NCI-H1417 (cell line): ENCODE results near the gene ZNF641.

Experiments
- DNase-seq, 3 experiments: peaks; one replicate each; lab custom pipeline; 2025; lab: John Stamatoyannopoulos, UW

The ZNF641 gene

GRCh38 chr12:48350249-48351021 is at the start of gene ZNF641:
Gene ZNF641, minus strand, starts transcription at chr12:48350919. Its CDS starts 2,829 bp downstream, at chr12:48348090.
- peak; percentile 81 to 91 (median 89) for DNase-seq

GRCh38 chr12:48390026-48390425 is 39.3 kb upstream of the ZNF641 start:
- no peak for DNase-seq

- no peak for DNase-seq
Observed at GRCh38 chr12:48389409-48389808, 38.7 kb upstream of the ZNF641 start.

GRCh38 chr12:48388938-48389337 is 38.2 kb upstream of the ZNF641 start:
- DNase-seq = no peak

GRCh38 chr12:48388460-48388859 is 37.7 kb upstream of the ZNF641 start:
- no peak for DNase-seq

GRCh38 chr12:48380596-48380995 is 29.9 kb upstream of the ZNF641 start:
- DNase-seq = no peak

- DNase-seq = no peak
Observed at GRCh38 chr12:48379794-48380193, 29.1 kb upstream of the ZNF641 start.

GRCh38 chr12:48377646-48378045 is 26.9 kb upstream of the ZNF641 start:
- no peak for DNase-seq

GRCh38 chr12:48374164-48374563 is 23.4 kb upstream of the ZNF641 start:
- DNase-seq = no peak

- no peak for DNase-seq
Observed at GRCh38 chr12:48366131-48366530, 15.4 kb upstream of the ZNF641 start.

GRCh38 chr12:48361664-48362339 is 11.1 kb upstream of the ZNF641 start:
- DNase-seq = no peak

GRCh38 chr12:48358937-48359513 is 8.3 kb upstream of the ZNF641 start:
- DNase-seq = no peak

GRCh38 chr12:48356041-48356768 is 5.5 kb upstream of the ZNF641 start:
- DNase-seq = no peak

- no peak for DNase-seq
Observed at GRCh38 chr12:48352157-48352760, 1.5 kb upstream of the ZNF641 start.

- peak; percentile 64 to 90 (median 89) for DNase-seq
Observed at GRCh38 chr12:48351022-48351708, 446 bp upstream of the ZNF641 start.

- no peak for DNase-seq
Observed at GRCh38 chr12:48349471-48349870, 1.2 kb downstream of the ZNF641 start.

GRCh38 chr12:48342980-48343379 is 7.7 kb downstream of the ZNF641 start:
- no peak for DNase-seq

GRCh38 chr12:48340943-48341342 is 9.8 kb downstream of the ZNF641 start:
- no peak for DNase-seq

GRCh38 chr12:48339442-48340117 is 11.1 kb downstream of the ZNF641 start:
- DNase-seq = no peak

GRCh38 chr12:48336564-48336963 is 14.2 kb downstream of the ZNF641 start:
- DNase-seq = no peak

GRCh38 chr12:48336061-48336460 is 14.7 kb downstream of the ZNF641 start:
- DNase-seq = no peak
